K562 (cell line): ENCODE measurements around the gene PTRH1.

Experiments
- ARID2 ChIP-seq: fragments of 450-650 bp; IDR thresholded peaks from 2 replicates; pipeline ENCODE4 v1.6.1; 2017; ENCODE audit warnings: antibody characterized with exemption, mild to moderate bottlenecking
- ATF1 ChIP-seq, 2 experiments: fragments of 450-650 bp in 1 of 2; IDR thresholded peaks; 2 replicates each; pipeline ENCODE4 v1.6.1; 2016; ENCODE audit warnings: missing compliant biosample characterization in 1 of 2, missing genetic modification characterization in 1 of 2
- FOXM1 ChIP-seq, 2 experiments: fragments of 450-650 bp in 1 of 2; sonication (generic) in 1 of 2; formaldehyde crosslinking in 1 of 2; IDR thresholded peaks; 2 replicates each; pipeline versions ENCODE4 v1.6.1 to v1.9.0; 2017 to 2022; ENCODE audit warnings: low read depth in 2 of 2, mild to moderate bottlenecking in 2 of 2, missing genetic modification reagents in 1 of 2, moderate library complexity in 1 of 2
- HDAC2 ChIP-seq: fragments of 450-650 bp; IDR thresholded peaks from 2 replicates; pipeline ENCODE4 v1.6.1; 2016; ENCODE audit warnings: mild to moderate bottlenecking
- IRF2 ChIP-seq: sonication (generic); formaldehyde crosslinking; IDR thresholded peaks from 2 replicates; pipeline ENCODE4 v1.8.1; 2022; ENCODE audit warnings: mild to moderate bottlenecking, missing genetic modification reagents
- JUND ChIP-seq, 2 experiments: IDR thresholded peaks; 2 replicates in 1 of 2; 3 replicates in 1 of 2; pipeline ENCODE4 v1.6.1; 2011; ENCODE audit warnings: borderline replicate concordance in 2 of 2, low read depth in 2 of 2, low read length in 2 of 2, improper control_type of control experiment in 1 of 2, missing biosample characterization in 1 of 2, missing genetic modification characterization in 1 of 2, missing genetic modification reagents in 1 of 2
- NR4A1 ChIP-seq, 2 experiments: fragments of 250-450 bp in 1 of 2; fragments of 450-650 bp in 1 of 2; sonication (Bioruptor Pico) in 1 of 2; IDR thresholded peaks; 2 replicates each; pipeline versions ENCODE4 v1.4.0 to v1.6.1; 2016 to 2020; ENCODE audit warnings: mild to moderate bottlenecking in 2 of 2, missing compliant biosample characterization in 1 of 2, missing genetic modification characterization in 1 of 2, moderate library complexity in 1 of 2
- RAD21 ChIP-seq, 2 experiments: fragments of 250-450 bp in 1 of 2; fragments of 450-650 bp in 1 of 2; sonication (Bioruptor Pico) in 1 of 2; formaldehyde crosslinking in 1 of 2; IDR thresholded peaks in 1 of 2; conservative IDR thresholded peaks in 1 of 2; 2 replicates each; pipeline versions ENCODE4 v1.4.0 to v1.8.0; 2020 to 2022; ENCODE audit warnings: mild to moderate bottlenecking in 2 of 2, moderate library complexity in 1 of 2
- SMC3 ChIP-seq: conservative IDR thresholded peaks from 2 replicates; pipeline ENCODE4 v1.6.1; 2011; ENCODE audit warnings: low read depth, low read length, improper control_type of control experiment; ENCODE audit not compliant: insufficient read depth
- TEAD2 ChIP-seq: fragments of 450-650 bp; IDR thresholded peaks from 2 replicates; pipeline ENCODE4 v1.6.1; 2016; ENCODE audit warnings: missing genetic modification characterization, control low read depth, missing compliant biosample characterization
- ZNF121 ChIP-seq: sonication (generic); formaldehyde crosslinking; conservative IDR thresholded peaks from 2 replicates; pipeline ENCODE4 v1.8.0; 2022; ENCODE audit warnings: missing genetic modification reagents
- ZNF184 ChIP-seq: sonication (generic); formaldehyde crosslinking; IDR thresholded peaks from 2 replicates; pipeline ENCODE4 v1.5.0; 2020; ENCODE audit warnings: missing genetic modification reagents
- ZNF589 ChIP-seq: fragments of 200-800 bp; sonication (Bioruptor generic); IDR thresholded peaks from 2 replicates; pipeline ENCODE4 v1.6.1; 2016; ENCODE audit warnings: low read depth, missing genetic modification characterization, missing compliant biosample characterization
- ZNF644 ChIP-seq: fragments of 200-800 bp; sonication (Bioruptor generic); IDR thresholded peaks from 2 replicates; pipeline ENCODE4 v1.6.1; 2016; ENCODE audit warnings: low read depth, missing genetic modification characterization, missing compliant biosample characterization

DNA sequence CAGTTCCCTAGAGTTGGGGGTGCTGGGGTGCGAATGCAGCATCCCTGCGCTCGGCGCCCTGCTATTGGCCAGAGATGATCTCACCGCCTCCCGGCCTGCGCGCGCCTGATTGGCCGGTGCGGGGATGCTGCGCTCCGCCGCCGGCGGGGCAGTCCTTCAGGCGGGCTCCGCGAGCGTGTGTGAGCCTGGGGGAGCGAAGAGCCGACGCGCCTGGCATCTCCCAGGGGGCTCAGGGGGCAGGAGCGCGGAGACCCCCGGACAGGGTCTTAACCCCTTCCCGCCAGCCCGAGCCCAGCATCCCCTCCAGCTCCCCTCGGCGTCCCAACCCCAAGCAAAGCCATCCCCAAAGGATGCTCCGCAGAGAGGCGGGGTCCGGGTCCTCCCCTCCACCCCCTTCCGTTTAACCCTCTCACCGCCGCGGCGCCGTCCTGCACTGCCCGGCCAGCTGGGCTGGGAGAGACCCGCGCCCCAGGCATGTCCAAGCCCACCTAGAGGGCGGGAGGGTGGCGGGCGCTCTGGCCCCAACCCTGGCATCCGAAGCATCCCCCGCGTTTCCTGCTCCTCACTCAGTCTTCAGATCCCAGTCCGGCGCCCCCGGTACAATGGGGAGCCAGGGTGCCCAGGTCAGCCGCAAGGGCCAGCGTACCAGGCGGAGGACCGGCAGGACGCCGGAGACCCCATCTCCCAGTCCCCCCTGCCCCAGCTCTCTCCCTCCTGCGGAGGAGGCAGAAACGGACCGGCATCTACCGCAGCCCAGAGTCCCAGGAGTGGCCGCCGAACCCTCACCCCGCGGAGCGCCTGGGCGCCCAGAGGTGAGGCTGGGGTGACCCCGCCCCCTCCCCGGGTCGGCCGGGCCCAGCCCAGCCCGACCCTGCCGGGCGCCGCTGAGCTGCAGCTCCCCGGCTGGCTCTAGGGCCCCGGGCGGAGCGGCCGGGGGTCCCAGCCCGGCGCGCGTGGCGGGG, 38.9 kb upstream of the PTRH1 start:
- TF ChIP-seq ZNF121 (CRISPR knock-in tag) (no peak), RAD21 (CRISPR knock-in tag; conservative IDR thresholded peaks at IDR 0.05 in 1 of 2, IDR thresholded peaks at IDR 0.05 in 1 of 2) (no peak), IRF2 (CRISPR knock-in tag) (no peak), TEAD2 (no peak), JUND (IDR thresholded peaks at IDR 0.05; ENCODE audit: borderline replicate concordance, low read depth, low read length) (peak; percentile 87), JUND (tag; IDR thresholded peaks at IDR 0.05; ENCODE audit: borderline replicate concordance, low read depth, low read length) (peak; percentile 77; the same call in 2 of the 3 replicates), ATF1 (CRISPR knock-in tag; IDR thresholded peaks at IDR 0.05) (no peak), ATF1 (tag; IDR thresholded peaks at IDR 0.05) (no peak), ZNF184 (no peak), ZNF589 (CRISPR knock-in tag) (no peak), ARID2 (no peak), FOXM1 (IDR thresholded peaks at IDR 0.05; ENCODE audit: low read depth) (no peak), FOXM1 (CRISPR knock-in tag; IDR thresholded peaks at IDR 0.05; ENCODE audit: low read depth) (no peak), NR4A1 (CRISPR knock-in tag; IDR thresholded peaks at IDR 0.05) (no peak), NR4A1 (tag; IDR thresholded peaks at IDR 0.05) (no peak), ZNF644 (tag) (no peak), HDAC2 (peak; percentile 48; the same call in 1 of the 2 replicates), SMC3 (no peak)
